HT-29 (cell line): ENCODE data around the gene A2M. TPM values are rescaled to one million over a fixed set of nuclear protein-coding genes. Genes with fewer than 3 reads are reported as not detected.

Source experiments
- DNase-seq: peaks from one replicate; pipeline ENCODE4 v3.0.0-alpha.2; 2015; ENCODE audit warnings: low spot score
- total RNA-seq: library from RNA; depleted of rRNA; stranded (reverse); fragments of >200 nt; shearing (Covaris generic); gene quantifications from 2 replicates; pipeline ENCODE4 v1.2.3, GENCODE V29; 2014

Gene A2M
- total RNA-seq, 1 experiment from 2014 or later: not detected

GRCh38 chr12:9122091-9122609 is 6.4 kb upstream of the A2M start:
- no peak for DNase-seq

GRCh38 chr12:9120487-9121184 is 4.9 kb upstream of the A2M start:
- no peak for DNase-seq

GRCh38 chr12:9118158-9118557 is 2.4 kb upstream of the A2M start:
- no peak for DNase-seq

- DNase-seq: no peak
Measured at GRCh38 chr12:9114946-9115345, 773 bp downstream of the A2M start.

GRCh38 chr12:9113987-9114309 is 1.8 kb downstream of the A2M start:
- DNase-seq: no peak

- DNase-seq: no peak
Measured at GRCh38 chr12:9113296-9113986, 2.3 kb downstream of the A2M start.

GRCh38 chr12:9112076-9112853 is 3.5 kb downstream of the A2M start:
- DNase-seq: no peak

- DNase-seq: no peak
Measured at GRCh38 chr12:9111525-9111924, 4.2 kb downstream of the A2M start.

- no peak for DNase-seq
Measured at GRCh38 chr12:9109737-9110491, 5.8 kb downstream of the A2M start.

GRCh38 chr12:9109213-9109522 is 6.6 kb downstream of the A2M start:
- no peak for DNase-seq

GRCh38 chr12:9108504-9109212 is 7.1 kb downstream of the A2M start:
- no peak for DNase-seq

- DNase-seq: no peak
Measured at GRCh38 chr12:9107542-9107873, 8.2 kb downstream of the A2M start.

- DNase-seq: no peak
Measured at GRCh38 chr12:9106610-9107541, 8.8 kb downstream of the A2M start.

- no peak for DNase-seq
Measured at GRCh38 chr12:9106067-9106466, 9.7 kb downstream of the A2M start.

- no peak for DNase-seq
Measured at GRCh38 chr12:9104767-9105423, 10.8 kb downstream of the A2M start.

- DNase-seq: no peak
Measured at GRCh38 chr12:9104087-9104486, 11.6 kb downstream of the A2M start.

- DNase-seq: no peak
Measured at GRCh38 chr12:9103050-9103849, 12.5 kb downstream of the A2M start.

GRCh38 chr12:9101018-9101687 is 14.6 kb downstream of the A2M start:
- no peak for DNase-seq
